Mammary epithelial cell (primary cell): ENCODE measurements around the gene SLC38A9.

Experiments used
- CTCF ChIP-seq, 2 donors: IDR thresholded peaks in 1 of 2; conservative IDR thresholded peaks in 1 of 2; 2 replicates each; pipeline ENCODE4 v1.5.1; 2011 to 2012; ENCODE audit warnings: inconsistent platforms in 2 of 2, low read length in 2 of 2, mild to moderate bottlenecking in 2 of 2, control low read depth in 1 of 2, low read depth in 1 of 2; ENCODE audit not compliant: insufficient read depth in 1 of 2; ENCODE audit errors: extremely low read depth in 1 of 2
- EZH2 ChIP-seq: IDR thresholded peaks from 2 replicates; pipeline ENCODE4 v1.6.1; 2012; ENCODE audit warnings: low read length, inconsistent platforms, borderline replicate concordance

GRCh38 chr5:55715519-55716078, 3.5 kb upstream of the SLC38A9 start:
- no peak for TF ChIP-seq CTCF (conservative IDR thresholded peaks at IDR 0.05 in 1 of 2, IDR thresholded peaks at IDR 0.05 in 1 of 2; ENCODE audit: extremely low read depth in 1 of 2, insufficient read depth in 1 of 2, low read depth in 1 of 2, low read length in 2 of 2)
- TF ChIP-seq EZH2: no peak
